IMR-90 (cell line): ENCODE results near the gene LRRC3B. TPM values are rescaled to one million over a fixed set of nuclear protein-coding genes. Genes with fewer than 3 reads are reported as not detected.

Experiments
- ATAC-seq: fragments of 200-7000 bp; cut with Tn5 transposase; 2 replicates; pipeline ENCODE4 v1.9.1; 2020; ENCODE audit warnings: low read depth, mild to moderate bottlenecking, moderate library complexity
- BruUV-seq: library from RNA; stranded (reverse); fragments of 400-500 nt; replicated peaks from 2 replicates; lab custom pipeline; 2021; lab: Mats Ljungman, UMichigan
- CTCF ChIA-PET: fragments of 300-600 bp; formaldehyde crosslinking; extraction: SDS; loops from one replicate; lab custom pipeline; 2021; ENCODE audit warnings: antibody characterized with exemption; lab: Yijun Ruan, JAX
- POLR2A ChIA-PET: fragments of 300-600 bp; sonication (Branson Sonifier 250); formaldehyde crosslinking; loops from one replicate; lab custom pipeline; 2022; ENCODE audit warnings: antibody characterized with exemption; ENCODE audit not compliant: unreplicated experiment; lab: Charles Lee
- DNase-seq: peaks from one replicate; pipeline ENCODE4 v3.0.0; 2013
- H2AFZ ChIP-seq: replicated peaks from 2 replicates; pipeline ENCODE3; 2013; ENCODE audit warnings: low read length, mild to moderate bottlenecking; ENCODE audit not compliant: poor library complexity
- H2AK5ac ChIP-seq: 2 replicates; pipeline ENCODE4 v1.6.1; 2013; ENCODE audit warnings: low read depth, low read length, inconsistent platforms
- H2AK9ac ChIP-seq: replicated peaks from 2 replicates; pipeline ENCODE3; 2013; ENCODE audit warnings: mild to moderate bottlenecking, low read depth, low read length, moderate library complexity; ENCODE audit not compliant: poor library complexity
- H2BK120ac ChIP-seq: 2 replicates; pipeline ENCODE4 v1.6.1; 2013; ENCODE audit warnings: low read depth, low read length, inconsistent platforms
- H2BK15ac ChIP-seq: 3 replicates; pipeline ENCODE4 v1.6.1; 2013; ENCODE audit warnings: low read depth, low read length, inconsistent platforms
- H2BK20ac ChIP-seq: 2 replicates; pipeline ENCODE4 v1.6.1; 2013; ENCODE audit warnings: low read depth, mild to moderate bottlenecking, inconsistent platforms, low read length, moderate library complexity
- H2BK5ac ChIP-seq: 2 replicates; pipeline ENCODE4 v1.6.1; 2013; ENCODE audit warnings: mild to moderate bottlenecking, low read depth, low read length, inconsistent platforms; ENCODE audit not compliant: poor library complexity, severe bottlenecking
- H3K14ac ChIP-seq: replicated peaks from 2 replicates; pipeline ENCODE4 v1.6.1; 2013; ENCODE audit warnings: low read depth, low read length, inconsistent platforms
- H3K18ac ChIP-seq: 2 replicates; pipeline ENCODE4 v1.6.1; 2013; ENCODE audit warnings: low read depth, low read length, control low read depth
- H3K23ac ChIP-seq: 2 replicates; pipeline ENCODE4 v1.6.1; 2013; ENCODE audit warnings: low read depth, low read length, inconsistent platforms
- H3K27ac ChIP-seq: 2 replicates; pipeline ENCODE4 v1.5.1; 2013; ENCODE audit warnings: mild to moderate bottlenecking, control low read depth, low read length; ENCODE audit not compliant: insufficient read depth
- H3K27me3 ChIP-seq: 2 replicates; pipeline ENCODE4 v1.6.1; 2013; ENCODE audit warnings: low read length; ENCODE audit not compliant: control insufficient read depth, insufficient read depth
- H3K36me3 ChIP-seq: 2 replicates; pipeline ENCODE4 v1.6.1; 2013; ENCODE audit warnings: low read length, mixed read lengths; ENCODE audit not compliant: control insufficient read depth, insufficient read depth
- H3K4ac ChIP-seq: 2 replicates; pipeline ENCODE4 v1.6.1; 2013; ENCODE audit warnings: low read depth, low read length, inconsistent platforms
- H3K4me1 ChIP-seq: 2 replicates; pipeline ENCODE4 v1.6.1; 2013; ENCODE audit warnings: low read length, mixed read lengths; ENCODE audit not compliant: control insufficient read depth, insufficient read depth
- H3K4me2 ChIP-seq: 2 replicates; pipeline ENCODE4 v1.6.1; 2013; ENCODE audit warnings: low read depth, mild to moderate bottlenecking, control low read depth, low read length, moderate library complexity
- H3K4me3 ChIP-seq: 2 replicates; pipeline ENCODE4 v1.5.1; 2013; ENCODE audit warnings: low read depth, mild to moderate bottlenecking, control low read depth, low read length, moderate library complexity; ENCODE audit not compliant: insufficient read depth
- H3K56ac ChIP-seq: 2 replicates; pipeline ENCODE4 v1.6.1; 2013; ENCODE audit warnings: low read length, inconsistent platforms; ENCODE audit not compliant: insufficient read depth; ENCODE audit errors: extremely low read depth
- H3K79me1 ChIP-seq, 2 experiments: 2 replicates each; pipeline ENCODE4 v1.6.1; 2013; ENCODE audit warnings: low read length in 2 of 2, inconsistent platforms in 1 of 2, low read depth in 1 of 2
- H3K9ac ChIP-seq: 2 replicates; pipeline ENCODE4 v1.6.1; 2013; ENCODE audit warnings: low read depth, low read length, control low read depth
- H3K9me1 ChIP-seq: 2 replicates; pipeline ENCODE4 v1.6.1; 2013; ENCODE audit warnings: low read length, inconsistent platforms; ENCODE audit not compliant: insufficient read depth
- H3K9me3 ChIP-seq: 2 replicates; pipeline ENCODE4 v1.6.1; 2013; ENCODE audit warnings: low read length; ENCODE audit not compliant: control insufficient read depth, insufficient read depth
- H4K20me1 ChIP-seq: 2 replicates; pipeline ENCODE4 v1.6.1; 2013; ENCODE audit warnings: low read length, inconsistent platforms; ENCODE audit not compliant: insufficient read depth
- H4K5ac ChIP-seq: 2 replicates; pipeline ENCODE4 v1.6.1; 2013; ENCODE audit warnings: mild to moderate bottlenecking, low read depth, low read length, control low read depth
- H4K8ac ChIP-seq, 2 experiments: 2 replicates each; pipeline ENCODE4 v1.6.1; 2013; ENCODE audit warnings: low read depth in 2 of 2, low read length in 2 of 2, control low read depth in 1 of 2, inconsistent platforms in 1 of 2
- H4K91ac ChIP-seq: 2 replicates; pipeline ENCODE4 v1.6.1; 2013; ENCODE audit warnings: low read depth, low read length, inconsistent platforms; ENCODE audit not compliant: insufficient read depth
- CHD1 ChIP-seq: IDR thresholded peaks from 2 replicates; pipeline ENCODE4 v1.6.1; 2012; ENCODE audit warnings: low read depth, low read length, improper control_type of control experiment
- MAFK ChIP-seq: IDR thresholded peaks from 2 replicates; pipeline ENCODE4 v1.6.1; 2012; ENCODE audit warnings: low read depth, low read length, improper control_type of control experiment
- RAD21 ChIP-seq: IDR thresholded peaks from 2 replicates; pipeline ENCODE4 v1.6.1; 2012; ENCODE audit warnings: low read length, improper control_type of control experiment
- WGBS, 2 experiments: methylation state at CpG; one replicate each; pipeline versions ENCODE4 v1.1.5 to v1.1.7; 2013; ENCODE audit warnings: missing lambda C conversion rate in 2 of 2; ENCODE audit not compliant: insufficient read length in 1 of 2; ENCODE audit errors: extremely low coverage in 2 of 2; 5-methylcytosine and 5-hydroxymethylcytosine counted together
- dilution Hi-C: fragments of 300-500 bp; cut with HindIII; formaldehyde crosslinking; loops from one replicate; pipeline ENCODE4 v1.14.3; 2018; ENCODE audit warnings: low sequenced_read_pairs; ENCODE audit not compliant: unreplicated experiment
- in situ Hi-C: fragments of 300-500 bp; cut with MboI; formaldehyde crosslinking; loops from 3 replicates; pipeline ENCODE4 v1.14.3; 2019; ENCODE audit warnings: low sequenced_read_pairs, inconsistent platforms, mixed read lengths
- intact Hi-C: fragments of 100-400 bp; cut with micrococcal nuclease; formaldehyde crosslinking; loops from 2 replicates; pipeline ENCODE4 v1.10.0; 2022
- polyA plus RNA-seq, 3 experiments: library from polyadenylated mRNA; depleted of rRNA; stranded (reverse); fragments of >200 nt; gene quantifications; 2 replicates each; pipeline ENCODE4 v1.2.3, GENCODE V29; 2012; ENCODE audit warnings: low replicate concordance in 1 of 3
- total RNA-seq: library from RNA; depleted of rRNA; stranded (reverse); fragments of >200 nt; gene quantifications from 2 replicates; pipeline ENCODE4 v1.2.3, GENCODE V29; 2012

The LRRC3B gene
- total and polyA plus RNA-seq, 2 of the 4 experiments (the other 2 are of a cell fraction): not detected

DNA sequence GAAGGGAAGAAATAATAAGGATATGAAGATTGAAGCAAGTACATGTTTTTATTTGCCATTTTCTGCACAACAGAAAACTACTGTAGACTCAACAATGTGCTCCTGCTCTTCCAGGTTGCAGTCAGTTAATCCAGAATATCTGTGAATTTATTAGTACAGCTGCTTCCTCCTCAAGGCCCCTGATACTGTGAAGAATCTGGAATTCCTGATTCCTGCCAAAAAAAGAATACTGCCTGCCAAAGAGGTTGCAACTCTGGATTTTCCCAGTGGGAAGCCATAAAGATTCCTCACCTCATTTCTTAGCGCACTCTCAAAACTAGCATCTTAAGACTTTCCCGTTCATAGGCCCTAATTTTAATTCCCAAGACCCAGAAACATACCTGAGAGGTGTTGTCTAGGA is 33.6 kb upstream of the LRRC3B start:
- H3K4me2 ChIP-seq: no peak overlapping the region
- H2AK9ac ChIP-seq: no peak overlapping the region
- no peaks in the 10 kb centered on the region for H3K4me1 ChIP-seq
- H3K23ac ChIP-seq: no peak overlapping the region
- H4K20me1 ChIP-seq: no peaks in the 10 kb centered on the region
- H3K79me1 ChIP-seq: no peaks in the 10 kb centered on the region
- no peaks in the 10 kb centered on the region for H3K36me3 ChIP-seq
- no peak overlapping the region for H2BK5ac ChIP-seq
- H3K9me1 ChIP-seq: no peaks in the 10 kb centered on the region
- no CpG with 5 or more reads among the region's 2 CpGs for WGBS, 2 experiments
- no peak overlapping the region for H2AK5ac ChIP-seq
- H3K27me3 ChIP-seq: no peaks in the 10 kb centered on the region
- BruUV-seq: no TSS peak
- DNase-seq: no peak
- peaks cover 9% of the 10 kb centered on the region; the same call in 1 of the 2 replicates for H3K9me3 ChIP-seq
- H4K8ac ChIP-seq: no peak overlapping the region
- H2AFZ ChIP-seq: no peak overlapping the region
- dilution Hi-C loops (no loop called here), in situ Hi-C loops (no loop called here), intact Hi-C loops (no loop called here)
- no peak overlapping the region for H4K5ac ChIP-seq
- POLR2A ChIA-PET: no interaction called here
- H3K9ac ChIP-seq: no peak overlapping the region
- no peak overlapping the region for H3K14ac ChIP-seq
- H2BK120ac ChIP-seq: no peak overlapping the region
- H3K4ac ChIP-seq: no peak overlapping the region
- H3K4me3 ChIP-seq: no peak overlapping the region
- H3K56ac ChIP-seq: no peak overlapping the region
- no peak overlapping the region for H2BK20ac ChIP-seq
- TF ChIP-seq MAFK: no peak
- TF ChIP-seq RAD21: no peak
- TF ChIP-seq CHD1: no peak
- H2BK15ac ChIP-seq: no peak overlapping the region
- H3K18ac ChIP-seq: no peak overlapping the region
- no peak overlapping the region for H4K91ac ChIP-seq
- ATAC-seq: no peak
- CTCF ChIA-PET: no interaction called here
- H3K27ac ChIP-seq: no peak overlapping the region
